HepG2 (cell line): ENCODE data around the gene ZNF414. TPM values are rescaled to one million over a fixed set of nuclear protein-coding genes. Genes with fewer than 3 reads are reported as not detected.

Experiments
- ATRX ChIP-seq: sonication (generic); formaldehyde crosslinking; IDR thresholded peaks from 2 replicates; pipeline ENCODE4 v1.4.0; 2020; ENCODE audit warnings: missing genetic modification reagents, borderline replicate concordance
- GATAD1 ChIP-seq: IDR thresholded peaks from 2 replicates; pipeline ENCODE4 v1.6.1; 2016; ENCODE audit warnings: missing genetic modification reagents, missing compliant biosample characterization
- HNRNPK ChIP-seq: fragments of 200-400 bp; formaldehyde crosslinking; IDR thresholded peaks from 2 replicates; pipeline ENCODE4 v1.6.1; 2018; ENCODE audit warnings: low read length, low read depth, moderate library complexity, mild to moderate bottlenecking; ENCODE audit not compliant: poor library complexity, severe bottlenecking
- KLF13 ChIP-seq: sonication (generic); formaldehyde crosslinking; IDR thresholded peaks from 2 replicates; pipeline ENCODE4 v1.4.0; 2020; ENCODE audit warnings: mild to moderate bottlenecking, missing genetic modification reagents
- NR3C1 ChIP-seq: sonication (generic); formaldehyde crosslinking; IDR thresholded peaks from 2 replicates; pipeline ENCODE4 v1.4.0; 2020; ENCODE audit warnings: missing genetic modification reagents
- SETDB1 ChIP-seq: sonication (generic); formaldehyde crosslinking; IDR thresholded peaks from 2 replicates; pipeline ENCODE4 v1.5.1; 2020; ENCODE audit warnings: missing genetic modification reagents, mild to moderate bottlenecking, borderline replicate concordance
- SNAI1 ChIP-seq: sonication (generic); formaldehyde crosslinking; IDR thresholded peaks from 2 replicates; pipeline ENCODE4 v1.5.0; 2020; ENCODE audit warnings: mild to moderate bottlenecking, missing genetic modification reagents, borderline replicate concordance
- SNRNP70 ChIP-seq: fragments of 200-400 bp; formaldehyde crosslinking; IDR thresholded peaks from 2 replicates; pipeline ENCODE4 v1.6.1; 2017; ENCODE audit warnings: mild to moderate bottlenecking, low read depth, low read length, moderate library complexity
- ZNF296 ChIP-seq: sonication (generic); formaldehyde crosslinking; conservative IDR thresholded peaks from 2 replicates; pipeline ENCODE4 v1.5.0; 2020; ENCODE audit warnings: mild to moderate bottlenecking, missing genetic modification reagents
- ZNF761 ChIP-seq: sonication (generic); formaldehyde crosslinking; conservative IDR thresholded peaks from 2 replicates; pipeline ENCODE4 v1.4.0; 2020; ENCODE audit warnings: mild to moderate bottlenecking, missing genetic modification reagents
- ZNF788 ChIP-seq: sonication (generic); formaldehyde crosslinking; IDR thresholded peaks from 2 replicates; pipeline ENCODE4 v1.5.0; 2020; ENCODE audit warnings: mild to moderate bottlenecking, missing genetic modification reagents, borderline replicate concordance
- polyA plus RNA-seq, 8 experiments: library from polyadenylated mRNA; depleted of rRNA in 3 of 8; stranded (reverse) in 7 of 8; unstranded in 1 of 8; fragments of >200 nt; fragmentation: Illumina TruSeq in 4 of 8; extraction: Trizol in 4 of 8; gene quantifications; 2 replicates each; pipeline versions ENCODE4 v1.2.1 to v1.2.3, GENCODE V29; 2011 to 2016; ENCODE audit warnings: low read depth in 4 of 8, missing spikeins in 1 of 8, mixed read lengths in 1 of 8; ENCODE audit not compliant: insufficient read depth in 1 of 8
- total RNA-seq, 5 experiments: library from RNA; depleted of rRNA; stranded (reverse); fragments of >200 nt; fragmentation: Illumina TruSeq; extraction: Trizol; gene quantifications; 2 replicates each; pipeline ENCODE4 v1.2.3, GENCODE V29; 2016; ENCODE audit warnings: low read depth in 1 of 5
- TF ChIP-seq, protein P1 (sequence below): sonication (generic); formaldehyde crosslinking; conservative IDR thresholded peaks from 2 replicates; pipeline ENCODE4 v1.4.0; 2020; ENCODE audit warnings: mild to moderate bottlenecking, missing genetic modification reagents, moderate library complexity
- TF ChIP-seq, protein P2 (sequence below): sonication (generic); formaldehyde crosslinking; IDR thresholded peaks from 2 replicates; pipeline ENCODE4 v1.8.0; 2022; ENCODE audit warnings: mild to moderate bottlenecking, missing genetic modification reagents, borderline replicate concordance

Gene ZNF414
- total and polyA plus RNA-seq, 2 of the 13 experiments (the other 11 are each of a cell fraction or from before 2014, with no cell fraction given): 2.5 to 4.0 TPM

DNA sequence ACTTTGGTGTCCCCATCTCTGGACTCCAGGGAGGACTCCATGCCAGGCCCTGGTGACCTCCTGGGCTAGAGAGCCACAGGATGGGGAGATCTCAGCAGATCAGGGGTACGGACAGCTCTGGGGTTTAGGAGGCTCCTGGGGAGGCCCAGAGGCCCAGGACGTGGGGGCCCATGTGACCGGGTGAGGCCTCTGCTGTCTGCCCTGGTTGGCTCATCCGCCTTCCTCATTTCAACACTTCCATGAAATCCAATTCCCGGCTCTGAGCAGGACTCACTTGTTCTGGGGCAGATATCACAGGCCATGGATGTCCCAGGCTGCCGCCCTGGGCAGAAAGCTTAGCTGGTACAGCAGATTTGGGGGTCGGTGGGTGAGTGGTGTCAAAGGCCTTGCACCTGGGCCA lies 10.5 kb downstream of the ZNF414 start (continued):
- TF ChIP-seq, protein P1, sequence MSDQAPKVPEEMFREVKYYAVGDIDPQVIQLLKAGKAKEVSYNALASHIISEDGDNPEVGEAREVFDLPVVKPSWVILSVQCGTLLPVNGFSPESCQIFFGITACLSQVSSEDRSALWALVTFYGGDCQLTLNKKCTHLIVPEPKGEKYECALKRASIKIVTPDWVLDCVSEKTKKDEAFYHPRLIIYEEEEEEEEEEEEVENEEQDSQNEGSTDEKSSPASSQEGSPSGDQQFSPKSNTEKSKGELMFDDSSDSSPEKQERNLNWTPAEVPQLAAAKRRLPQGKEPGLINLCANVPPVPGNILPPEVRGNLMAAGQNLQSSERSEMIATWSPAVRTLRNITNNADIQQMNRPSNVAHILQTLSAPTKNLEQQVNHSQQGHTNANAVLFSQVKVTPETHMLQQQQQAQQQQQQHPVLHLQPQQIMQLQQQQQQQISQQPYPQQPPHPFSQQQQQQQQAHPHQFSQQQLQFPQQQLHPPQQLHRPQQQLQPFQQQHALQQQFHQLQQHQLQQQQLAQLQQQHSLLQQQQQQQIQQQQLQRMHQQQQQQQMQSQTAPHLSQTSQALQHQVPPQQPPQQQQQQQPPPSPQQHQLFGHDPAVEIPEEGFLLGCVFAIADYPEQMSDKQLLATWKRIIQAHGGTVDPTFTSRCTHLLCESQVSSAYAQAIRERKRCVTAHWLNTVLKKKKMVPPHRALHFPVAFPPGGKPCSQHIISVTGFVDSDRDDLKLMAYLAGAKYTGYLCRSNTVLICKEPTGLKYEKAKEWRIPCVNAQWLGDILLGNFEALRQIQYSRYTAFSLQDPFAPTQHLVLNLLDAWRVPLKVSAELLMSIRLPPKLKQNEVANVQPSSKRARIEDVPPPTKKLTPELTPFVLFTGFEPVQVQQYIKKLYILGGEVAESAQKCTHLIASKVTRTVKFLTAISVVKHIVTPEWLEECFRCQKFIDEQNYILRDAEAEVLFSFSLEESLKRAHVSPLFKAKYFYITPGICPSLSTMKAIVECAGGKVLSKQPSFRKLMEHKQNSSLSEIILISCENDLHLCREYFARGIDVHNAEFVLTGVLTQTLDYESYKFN: no peak
- no peak for TF ChIP-seq NR3C1
- no peak for TF ChIP-seq ZNF296 (CRISPR knock-in tag)
- TF ChIP-seq ATRX (CRISPR knock-in tag): no peak
- TF ChIP-seq KLF13: no peak
- TF ChIP-seq, protein P2, sequence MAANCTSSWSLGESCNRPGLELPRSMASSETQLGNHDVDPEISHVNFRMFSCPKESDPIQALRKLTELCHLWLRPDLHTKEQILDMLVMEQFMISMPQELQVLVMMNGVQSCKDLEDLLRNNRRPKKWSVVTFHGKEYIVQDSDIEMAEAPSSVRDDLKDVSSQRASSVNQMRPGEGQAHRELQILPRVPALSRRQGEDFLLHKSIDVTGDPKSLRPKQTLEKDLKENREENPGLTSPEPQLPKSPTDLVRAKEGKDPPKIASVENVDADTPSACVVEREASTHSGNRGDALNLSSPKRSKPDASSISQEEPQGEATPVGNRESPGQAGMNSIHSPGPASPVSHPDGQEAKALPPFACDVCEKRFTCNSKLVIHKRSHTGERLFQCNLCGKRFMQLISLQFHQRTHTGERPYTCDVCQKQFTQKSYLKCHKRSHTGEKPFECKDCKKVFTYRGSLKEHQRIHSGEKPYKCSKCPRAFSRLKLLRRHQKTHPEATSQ: no peak
- no peak for TF ChIP-seq ZNF788 (CRISPR knock-in tag)
- TF ChIP-seq ZNF761 (CRISPR knock-in tag): no peak
- TF ChIP-seq GATAD1 (CRISPR knock-in tag): no peak
- no peak for TF ChIP-seq HNRNPK
- TF ChIP-seq SETDB1 (CRISPR knock-in tag): no peak
- TF ChIP-seq SNAI1 (CRISPR knock-in tag): no peak
- TF ChIP-seq SNRNP70: no peak
